GM21576 (cell line): ENCODE measurements around the gene KRT79.

ENCODE experiments used
- ATAC-seq: cut with Tn5 transposase; IDR thresholded peaks from one replicate; pipeline ENCODE4 v1.9.1; 2021; ENCODE audit warnings: mild to moderate bottlenecking, moderate library complexity; ENCODE audit not compliant: unreplicated experiment

Gene KRT79

DNA sequence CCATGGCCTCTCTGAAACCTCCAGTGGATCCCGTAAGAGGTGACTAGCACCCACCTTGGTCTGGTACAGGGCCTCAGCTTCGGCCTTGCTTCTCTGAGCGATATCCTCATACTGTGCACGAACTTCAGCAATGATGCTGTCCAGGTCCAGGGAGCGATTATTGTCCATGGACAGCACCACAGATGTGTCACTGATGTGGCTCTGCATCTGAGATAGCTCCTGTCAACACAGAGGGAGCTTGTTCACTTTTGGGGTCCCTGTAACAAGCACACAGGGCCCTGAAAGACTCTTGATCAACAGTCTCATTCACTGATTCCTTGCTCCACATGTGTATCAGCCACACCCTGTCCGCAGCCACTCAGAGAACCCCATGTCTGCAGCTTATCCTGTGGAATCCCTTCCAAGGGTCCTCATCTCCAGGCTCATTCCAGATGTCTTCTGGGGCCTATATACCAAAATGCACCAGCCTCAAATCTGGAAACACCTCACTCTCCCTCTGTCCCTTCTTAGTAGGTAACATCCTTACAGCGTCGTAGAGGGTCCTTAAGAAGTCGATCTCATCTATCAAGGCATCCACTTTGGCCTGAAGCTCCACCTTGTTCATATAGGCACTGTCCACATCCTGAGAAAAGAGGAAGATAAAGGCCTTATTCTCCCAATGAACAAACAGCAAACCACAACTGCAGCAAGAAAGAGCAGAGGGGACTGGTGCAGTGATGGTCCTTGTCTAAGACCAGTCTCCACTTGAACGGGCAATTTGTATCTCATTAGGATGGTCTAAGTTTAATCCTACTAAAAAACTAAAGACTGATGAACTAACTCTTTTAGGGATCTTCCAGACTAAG lies 41.7 kb downstream of the KRT79 start:
- no peak for ATAC-seq

DNA sequence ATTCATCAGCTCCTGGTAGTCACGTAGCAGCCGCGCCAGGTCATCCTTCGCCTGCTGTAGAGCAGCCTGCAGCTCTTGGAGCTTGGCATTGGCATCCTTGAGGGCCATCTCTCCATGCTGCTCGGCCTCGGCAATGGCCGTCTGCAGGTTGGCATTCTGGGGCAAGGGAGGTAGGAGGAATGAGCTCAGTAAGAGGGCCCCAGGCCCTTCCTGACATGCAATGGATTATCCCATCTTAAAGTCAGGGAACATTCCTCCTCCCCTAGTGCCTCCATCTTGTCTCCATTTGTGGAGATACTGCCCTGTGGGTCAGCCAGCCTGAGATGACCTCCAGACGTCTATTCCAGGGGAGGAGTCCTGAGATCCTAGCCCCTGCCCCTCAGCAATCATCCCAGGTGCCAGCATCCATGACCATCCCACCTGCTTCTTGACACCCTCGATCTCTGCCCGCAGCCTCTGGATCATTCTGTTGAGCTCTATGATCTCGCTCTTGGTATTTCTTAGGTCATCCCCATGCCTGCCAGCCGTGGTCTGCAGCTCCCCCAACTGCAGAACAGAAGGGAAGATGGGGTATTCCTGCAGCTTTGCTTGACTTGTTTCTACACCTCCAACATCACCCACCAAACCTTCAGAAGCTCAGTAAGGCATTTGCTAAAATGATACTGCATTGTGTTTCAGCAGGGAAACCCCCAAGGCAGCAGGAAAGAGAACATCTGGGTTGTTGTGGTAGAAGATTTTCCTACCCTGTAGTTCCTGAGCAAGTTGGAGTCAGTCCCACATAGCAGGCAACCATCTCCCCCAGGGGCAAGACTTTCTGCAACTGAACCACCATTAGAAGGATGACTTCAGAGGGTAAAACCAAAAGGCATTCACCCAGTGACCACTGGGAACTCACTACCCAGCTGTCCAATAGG lies 42.6 kb downstream of the KRT79 start:
- no peak for ATAC-seq

DNA sequence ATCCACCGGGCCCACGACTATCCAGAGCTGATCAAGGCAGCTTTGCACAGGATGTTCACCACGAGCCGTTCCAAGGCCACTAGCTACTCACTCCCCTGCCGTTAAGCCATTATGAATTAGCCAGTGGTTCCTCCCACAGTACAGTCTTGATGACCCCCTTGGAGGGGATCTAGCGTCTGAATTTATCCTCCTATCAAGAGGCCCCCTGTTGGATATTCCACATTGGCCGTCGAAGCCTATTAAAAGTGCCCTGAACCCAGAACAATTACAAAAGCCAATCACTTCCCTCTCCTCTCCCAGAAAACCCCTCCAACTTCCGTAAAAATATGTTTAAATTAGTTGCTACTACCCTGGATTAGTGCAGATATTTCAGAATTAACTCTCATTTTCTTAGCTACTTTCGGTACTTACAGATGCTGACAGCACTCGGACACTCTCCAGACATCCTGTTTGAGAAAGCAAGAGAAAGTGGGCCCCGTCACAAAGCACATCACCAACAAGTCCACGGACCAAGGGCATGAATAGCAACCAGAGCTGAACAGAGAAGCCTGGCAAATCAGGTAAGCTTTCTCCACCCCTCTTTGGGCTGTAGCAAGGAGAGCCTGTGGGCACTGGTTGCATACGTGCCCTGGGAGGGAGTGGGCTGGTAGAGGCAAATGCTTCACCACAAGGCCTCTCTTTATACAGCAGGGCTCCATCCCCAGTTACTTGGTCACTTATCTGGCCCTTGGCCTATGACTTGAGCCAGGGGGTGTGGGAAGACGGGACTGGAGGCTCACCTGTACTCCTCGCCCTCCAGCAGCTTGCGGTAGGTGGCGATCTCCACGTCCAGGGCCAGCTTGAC lies 43.5 kb downstream of the KRT79 start:
- ATAC-seq: no peak

DNA sequence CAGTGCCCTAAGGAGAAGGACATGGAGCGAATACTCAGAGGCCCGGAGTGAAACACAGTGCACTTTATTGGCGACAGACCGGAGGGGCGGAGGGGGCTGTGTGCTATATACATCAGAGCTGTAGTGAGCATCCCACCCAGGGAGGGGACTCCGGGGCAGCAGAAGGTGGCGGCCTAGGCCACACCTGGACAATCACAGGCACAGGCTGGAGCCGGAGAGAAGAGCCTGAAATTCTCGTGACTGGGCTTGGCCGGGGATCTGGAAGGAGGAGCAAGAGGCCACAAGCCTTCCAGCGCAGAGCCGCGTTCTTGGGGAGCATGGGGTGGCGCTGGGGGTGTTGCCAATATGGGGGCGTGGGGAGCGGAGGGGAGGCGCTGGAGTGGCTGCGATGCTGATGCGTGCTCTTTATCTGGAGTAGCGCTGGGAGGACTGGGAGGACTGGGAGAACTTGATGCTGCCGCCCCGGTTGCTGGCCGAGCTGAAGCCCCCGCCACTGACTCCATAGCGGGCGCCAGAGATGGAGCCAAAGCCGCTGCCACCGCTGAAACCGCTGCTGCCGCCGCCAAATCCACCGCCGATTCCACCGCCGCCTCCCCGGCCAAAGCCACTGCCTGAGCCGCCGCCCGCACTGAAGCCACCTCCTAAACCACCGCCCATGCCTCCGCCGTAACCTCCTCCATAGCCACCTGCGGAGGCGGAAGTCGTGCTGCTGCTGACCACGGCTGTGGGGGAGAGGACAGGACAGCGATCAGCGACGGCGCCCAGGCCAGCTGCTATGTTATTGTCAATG lies 44.3 kb downstream of the KRT79 start:
- no peak for ATAC-seq

DNA sequence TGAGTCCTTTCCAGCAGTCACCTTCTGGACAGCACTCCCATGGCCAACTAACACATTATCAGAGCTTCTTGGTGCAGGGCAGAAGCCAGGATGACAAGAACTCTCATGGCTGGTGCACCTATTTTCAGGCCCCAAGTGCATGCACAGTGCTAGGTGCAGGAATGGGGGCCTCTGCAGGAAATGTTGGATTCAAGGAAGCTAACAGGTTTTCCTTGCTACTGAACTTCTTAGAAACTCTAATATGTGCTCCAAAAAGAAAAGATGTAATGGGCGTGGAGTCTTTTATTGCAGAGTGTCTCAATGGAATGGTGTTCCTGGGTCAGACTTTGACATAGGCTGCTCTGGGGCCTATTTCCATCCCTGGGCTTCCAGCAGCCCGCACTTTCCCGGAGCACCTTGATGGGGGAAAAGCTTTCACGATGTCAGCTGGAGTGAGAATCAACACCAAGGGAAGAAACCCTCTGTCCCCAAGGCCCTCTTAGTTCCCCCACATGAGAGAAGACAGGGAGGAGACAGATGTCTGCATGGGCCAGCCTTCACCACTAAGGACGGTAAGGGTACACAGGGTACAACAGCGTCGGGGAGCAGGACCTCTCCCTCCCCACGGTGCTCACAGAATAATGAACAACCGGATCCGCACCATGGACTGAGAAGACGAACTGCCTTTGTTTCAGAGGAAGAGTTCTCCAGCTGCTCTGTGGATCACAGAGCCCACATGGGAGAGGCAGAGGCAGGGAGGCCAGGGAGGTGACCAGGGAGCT lies 45.1 kb downstream of the KRT79 start:
- no peak for ATAC-seq

DNA sequence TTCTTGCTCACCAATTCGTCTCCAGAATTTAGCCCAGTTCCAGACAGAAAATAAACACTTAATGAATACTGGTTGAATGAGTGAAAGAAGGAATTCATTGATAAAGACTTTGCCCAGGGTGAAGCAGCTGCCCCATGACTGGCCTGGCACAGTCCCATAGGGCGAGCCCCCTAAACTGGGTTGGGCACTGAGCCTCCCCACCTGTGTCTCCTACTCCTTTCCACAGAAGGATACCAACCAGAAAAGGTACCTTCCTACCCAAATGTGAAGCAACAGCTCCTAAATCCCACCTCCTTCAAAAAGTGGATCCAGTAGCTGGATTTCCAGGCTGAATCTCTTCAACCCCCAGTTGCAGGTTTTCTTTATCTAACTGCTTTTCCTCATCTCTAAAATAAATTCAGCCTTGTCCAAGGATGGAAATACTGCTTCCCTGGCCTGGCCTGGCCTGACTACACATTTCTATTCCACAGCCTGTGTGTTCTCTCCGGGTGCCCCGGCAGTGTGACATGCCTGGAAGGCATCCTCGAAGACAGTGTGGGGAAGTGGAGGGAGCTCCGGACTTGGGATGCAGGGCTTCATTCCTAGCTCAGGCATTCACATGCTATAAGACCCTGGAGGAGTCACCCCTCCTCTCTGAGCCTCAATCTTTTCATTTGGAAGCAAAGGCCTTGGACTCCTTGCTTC lies 45.8 kb downstream of the KRT79 start:
- no peak for ATAC-seq

DNA sequence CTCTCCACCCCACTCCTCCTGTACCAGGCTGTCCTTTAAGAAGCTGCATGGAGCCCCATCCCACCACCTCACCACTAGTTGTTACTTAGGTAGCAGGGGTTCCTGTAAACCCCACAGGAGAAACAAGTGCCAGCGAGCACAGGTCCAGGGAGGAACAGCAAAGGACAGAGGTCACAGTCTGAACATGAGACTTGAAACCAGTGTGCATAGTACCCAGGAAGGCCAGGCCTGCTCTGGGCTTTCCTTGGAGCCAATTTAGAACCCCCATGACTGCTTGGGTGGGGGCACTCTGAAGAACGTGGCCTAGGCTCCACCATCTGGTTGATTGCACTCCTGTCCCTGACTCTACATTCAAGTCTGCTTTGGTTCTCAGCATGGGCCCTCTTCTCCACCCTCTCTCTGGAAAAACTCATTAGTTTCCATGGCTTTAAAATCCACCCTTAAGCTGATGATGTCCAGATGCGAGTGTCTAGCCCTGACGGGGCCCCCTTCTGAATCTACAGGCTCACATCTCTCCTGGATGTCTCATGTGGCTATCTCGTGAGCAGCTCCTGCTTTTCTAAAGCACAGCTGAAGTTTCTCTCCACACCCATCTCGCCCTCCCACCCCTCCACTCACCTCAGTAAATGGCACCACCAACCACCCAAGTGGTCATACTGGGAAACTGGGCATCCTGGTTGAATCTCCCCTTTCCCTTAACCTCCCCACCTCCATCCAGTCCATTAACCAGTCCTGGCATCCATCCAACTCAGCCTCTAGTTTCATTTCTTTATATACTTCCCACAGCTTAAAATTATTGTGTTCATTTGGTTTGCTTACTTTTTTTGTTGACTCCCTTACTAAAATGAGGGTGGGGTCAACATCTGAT lies 46.6 kb downstream of the KRT79 start:
- ATAC-seq: no peak

DNA sequence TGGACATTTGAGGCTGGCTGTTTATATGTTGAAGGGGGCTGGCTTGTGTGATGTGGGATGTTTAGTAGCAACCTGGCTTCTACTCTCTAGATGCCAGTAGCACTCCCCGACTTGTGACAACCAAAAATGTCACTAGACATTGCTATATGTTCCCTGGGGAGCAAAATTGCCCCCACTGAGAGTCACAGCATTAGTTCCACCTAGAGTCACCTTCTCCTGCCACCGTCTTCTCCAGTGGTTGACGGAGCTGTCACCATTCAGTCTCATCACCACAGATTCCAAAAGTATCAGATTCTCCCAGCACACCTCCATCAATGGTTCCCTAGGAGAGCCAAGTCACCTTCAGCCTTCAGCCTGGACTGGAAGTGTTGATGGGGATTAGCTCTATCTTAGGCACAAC lies 49.2 kb downstream of the KRT79 start:
- no peak for ATAC-seq

DNA sequence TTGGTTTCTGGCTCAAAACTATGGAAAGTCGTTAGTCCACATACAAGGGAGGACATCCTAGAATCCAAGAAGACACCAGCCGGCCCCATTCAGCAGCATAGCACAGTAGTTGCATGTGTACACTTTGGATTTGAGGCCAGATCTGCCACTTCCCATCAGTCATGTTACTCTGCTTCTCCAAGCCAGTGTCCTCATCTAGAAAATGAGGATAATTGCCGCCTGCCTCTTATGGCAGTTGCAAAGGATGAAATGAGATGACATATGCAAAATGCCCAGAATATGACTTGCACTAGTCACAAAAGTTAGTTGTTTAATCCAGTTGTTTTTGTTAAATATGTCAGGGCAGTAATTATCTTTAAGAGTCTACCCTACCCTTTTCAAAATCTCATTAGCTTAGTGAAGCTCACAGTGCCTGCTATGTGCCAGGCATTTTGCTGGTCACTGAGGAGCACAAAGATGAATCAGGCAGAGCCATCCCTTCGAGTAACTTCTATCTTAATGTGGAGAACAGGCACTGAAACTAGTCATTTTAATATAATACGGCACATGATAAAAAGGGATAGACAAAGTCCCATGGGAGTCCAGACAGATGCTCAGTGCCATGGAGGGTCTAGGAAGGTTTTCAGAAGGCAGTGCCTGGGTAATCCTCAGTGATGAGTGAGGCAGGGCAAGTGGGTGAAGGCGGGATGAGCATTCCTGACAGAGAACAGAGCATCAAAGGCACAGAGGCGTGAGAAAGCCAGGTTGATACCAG lies 50.4 kb downstream of the KRT79 start:
- ATAC-seq: no peak

DNA sequence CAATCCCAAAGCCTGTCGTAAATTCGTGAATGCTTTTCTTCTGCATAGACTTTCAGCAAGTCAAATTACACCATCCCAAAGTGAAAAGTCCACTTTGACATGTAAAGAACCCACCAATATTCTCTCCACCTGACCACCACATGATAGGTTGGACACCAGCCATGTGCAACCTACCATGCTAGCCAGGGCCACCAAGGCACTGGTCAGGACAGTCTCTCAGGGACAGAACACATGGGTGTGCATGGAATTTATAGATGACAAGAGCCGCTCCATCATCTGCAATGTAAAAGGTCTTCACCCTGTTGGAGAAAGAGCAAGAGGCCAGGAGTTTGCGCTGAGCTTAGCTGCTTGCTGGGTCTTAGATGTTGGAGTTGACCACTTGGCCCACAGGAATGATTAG lies 51.6 kb downstream of the KRT79 start:
- no peak for ATAC-seq

DNA sequence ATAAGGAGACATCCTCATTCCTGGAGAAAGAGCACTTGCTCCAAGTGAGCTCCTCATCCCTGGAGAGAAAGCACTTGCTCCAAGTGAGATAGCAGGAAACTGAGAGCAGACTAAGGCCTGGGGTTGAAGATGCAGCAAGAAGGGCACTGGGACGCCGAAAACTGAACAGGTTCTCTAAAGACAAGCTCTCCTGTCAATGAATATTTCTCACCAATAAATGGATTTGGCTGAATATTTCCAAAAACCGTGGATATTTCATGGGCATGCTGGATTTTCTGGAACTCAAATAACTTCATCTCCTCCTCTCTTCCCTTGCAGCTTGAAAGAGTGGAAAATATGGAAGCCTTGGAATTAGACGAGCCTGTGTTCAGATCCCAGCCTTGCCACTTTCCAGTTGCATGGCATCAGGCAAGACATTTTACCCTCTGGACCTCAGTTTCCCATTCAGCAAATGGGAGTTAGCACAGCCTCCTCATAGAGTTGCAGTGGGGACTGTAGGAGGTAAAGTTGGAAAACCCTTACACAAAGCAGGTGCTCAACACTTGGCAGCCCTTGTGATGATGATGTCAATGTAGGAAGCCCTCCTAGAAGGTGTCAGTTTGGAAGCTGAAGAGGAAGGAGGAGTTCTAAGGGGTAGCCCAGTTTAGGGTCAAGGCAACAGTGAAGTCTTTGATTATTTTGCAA lies 52.6 kb downstream of the KRT79 start:
- no peak for ATAC-seq

DNA sequence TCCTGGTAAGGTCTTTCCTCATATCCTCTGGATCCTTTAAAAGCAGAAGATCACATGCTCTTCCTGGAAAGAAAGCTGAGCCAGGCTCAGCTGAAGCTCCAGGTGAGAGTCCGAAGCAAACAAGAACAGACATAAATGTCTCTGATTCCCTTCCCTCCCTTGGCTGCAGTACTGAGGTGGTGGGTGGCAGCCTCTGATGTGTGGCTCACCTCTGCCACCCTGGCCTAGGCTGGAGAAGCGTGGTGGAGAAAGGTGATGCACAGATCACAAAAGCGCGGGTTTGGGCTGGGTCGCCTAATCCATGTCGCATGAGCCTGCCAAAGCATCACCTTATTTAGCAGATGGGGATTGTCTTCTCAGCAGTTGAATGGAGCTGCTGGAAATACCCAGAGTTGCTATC lies 54.2 kb downstream of the KRT79 start:
- no peak for ATAC-seq

DNA sequence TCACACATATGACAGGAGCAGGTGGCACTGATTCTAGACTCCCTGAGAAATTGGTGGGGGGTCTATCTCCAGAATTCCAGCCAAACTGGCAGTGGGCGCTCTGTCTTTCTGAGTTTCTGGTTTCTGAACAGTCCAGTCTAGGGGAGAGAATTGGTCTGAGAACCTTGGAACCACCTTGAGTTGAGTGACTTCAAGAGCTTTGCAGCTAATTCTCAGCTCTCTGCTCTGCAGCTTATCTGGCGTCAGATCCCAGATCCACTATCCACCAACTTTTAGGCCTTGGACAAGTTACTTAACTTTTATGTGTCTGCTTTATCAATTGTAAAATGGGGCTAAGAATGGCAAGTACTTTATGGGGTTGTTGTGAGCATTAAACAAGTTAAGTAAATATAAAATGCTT lies 55.3 kb downstream of the KRT79 start:
- no peak for ATAC-seq

DNA sequence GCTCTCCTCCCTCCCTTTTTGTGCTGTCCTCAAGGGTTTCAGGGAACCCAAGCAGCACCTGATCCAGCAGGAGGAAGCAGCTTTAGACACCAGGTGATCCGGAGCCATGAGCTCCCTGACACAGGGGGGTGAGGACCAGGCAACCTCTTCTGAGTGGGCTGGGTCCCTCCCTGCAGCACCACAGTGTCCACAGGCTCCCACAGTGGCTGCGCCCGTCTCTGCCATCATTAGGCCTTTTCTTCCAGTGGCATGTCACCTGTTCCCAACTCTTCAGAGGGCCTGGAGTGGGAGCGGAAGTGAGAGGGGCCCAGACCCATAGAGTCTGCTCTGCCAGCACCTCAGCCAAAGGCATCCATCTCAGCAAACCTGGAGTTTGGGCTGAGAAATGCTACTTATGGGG lies 56.5 kb downstream of the KRT79 start:
- ATAC-seq: no peak

DNA sequence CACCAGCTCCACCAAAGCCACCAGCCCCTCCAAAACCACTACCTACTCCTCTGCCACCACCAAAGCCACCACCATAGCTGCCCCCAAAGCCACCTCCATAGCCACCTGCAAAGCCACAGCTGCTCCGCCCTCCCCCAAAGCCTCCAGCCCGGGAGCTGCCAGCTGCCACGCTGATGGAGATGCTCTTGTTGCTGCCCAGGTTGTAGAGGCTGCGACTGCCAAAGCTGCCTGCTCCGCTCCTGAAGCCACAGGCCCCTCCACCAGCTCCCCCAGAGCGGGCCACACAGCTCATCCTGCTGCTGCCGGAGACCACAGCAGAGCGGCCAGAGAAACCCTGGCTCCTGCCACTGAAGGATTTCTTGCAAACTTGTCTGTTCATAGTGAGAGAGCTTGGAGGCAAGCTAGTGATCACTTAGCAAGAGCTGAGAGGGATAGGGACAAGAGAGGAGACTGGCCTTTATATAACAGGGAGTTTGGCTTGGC lies 57.2 kb downstream of the KRT79 start, which contains the start of gene KRT76:
KRT76 (minus strand) TSS at position 433 of the 483 bp plus-strand sequence; CDS start at position 379, 54 bp downstream.
- no peak for ATAC-seq

DNA sequence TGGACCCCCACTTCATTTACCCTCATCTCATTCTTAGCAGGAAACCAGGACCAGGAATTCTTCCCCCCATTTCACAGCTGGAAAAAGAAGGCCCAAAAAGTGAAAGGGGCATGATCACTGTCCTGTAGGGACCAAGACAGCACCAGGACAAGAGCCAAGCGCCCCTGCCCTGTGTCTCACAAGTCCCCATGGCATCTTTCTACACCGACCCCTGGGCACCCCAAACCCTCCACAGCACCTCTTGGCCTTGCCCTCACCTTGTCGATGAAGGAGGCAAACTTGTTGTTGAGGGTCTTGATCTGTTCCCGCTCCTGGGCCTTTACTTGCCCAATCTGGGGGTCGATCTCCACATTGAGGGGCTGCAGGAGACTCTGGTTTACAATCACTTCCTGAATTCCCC lies 57.7 kb downstream of the KRT79 start:
- ATAC-seq: no peak
